ENCODE data around the gene GARS1.

The GARS1 gene

DNA sequence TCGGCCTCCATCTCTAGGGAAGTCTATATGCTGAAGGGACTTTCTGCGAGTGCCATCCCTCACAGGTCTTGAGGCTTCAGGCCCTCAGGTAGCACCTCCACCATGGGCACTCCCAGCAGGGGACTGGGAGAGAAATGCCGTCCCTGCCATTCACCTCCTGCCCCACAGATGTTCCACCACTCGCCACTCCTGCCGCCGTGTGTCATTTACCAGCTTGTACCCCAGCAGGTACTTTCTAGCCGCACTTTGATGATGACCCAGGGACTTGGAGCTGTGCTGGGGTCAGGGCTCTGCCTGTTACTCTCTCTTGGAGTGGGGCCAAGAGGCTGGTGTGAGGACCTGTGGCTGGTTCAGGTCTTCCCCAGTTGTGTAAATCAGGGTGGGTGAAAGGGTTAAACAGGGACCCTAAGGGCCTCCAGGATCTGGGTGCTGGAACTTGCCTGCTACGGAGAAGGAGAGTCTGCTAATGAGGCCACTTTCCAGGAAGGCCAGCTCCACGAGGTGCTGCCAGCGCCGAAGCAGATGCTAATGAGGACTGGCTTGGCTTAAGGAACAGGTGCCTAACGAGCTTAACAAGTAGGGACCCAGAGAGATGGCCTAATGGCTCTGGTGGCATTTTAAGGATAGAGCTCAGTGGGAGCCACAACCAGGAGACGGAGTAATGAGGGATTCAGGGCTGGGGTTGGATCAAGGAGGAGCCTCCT lies 55.2 kb downstream of the GARS1 start (continued):
- TF ChIP-seq KLF8 (tag by site-specific recombination; IDR thresholded peaks at IDR 0.05) = no peak
- no peak for TF ChIP-seq ZSCAN4 (tag by site-specific recombination; IDR thresholded peaks at IDR 0.05)
- TF ChIP-seq ZXDB (tag by site-specific recombination; IDR thresholded peaks at IDR 0.05) = no peak
- no peak for TF ChIP-seq ZNF174 (tag by site-specific recombination; IDR thresholded peaks at IDR 0.05)
- no peak for TF ChIP-seq ZNF155 (tag by site-specific recombination; IDR thresholded peaks at IDR 0.05)
- TF ChIP-seq ZNF621 (tag by site-specific recombination; IDR thresholded peaks at IDR 0.05) = no peak
- no peak for TF ChIP-seq ZNF692 (tag by site-specific recombination; IDR thresholded peaks at IDR 0.05)

- no peak overlapping the region for H3K4me3 ChIP-seq (ENCODE audit: low read depth, low read length)
- H3K27ac ChIP-seq (ENCODE audit: extremely low read depth, low read depth, low read length) = no peak overlapping the region
- TF ChIP-seq, protein P1, sequence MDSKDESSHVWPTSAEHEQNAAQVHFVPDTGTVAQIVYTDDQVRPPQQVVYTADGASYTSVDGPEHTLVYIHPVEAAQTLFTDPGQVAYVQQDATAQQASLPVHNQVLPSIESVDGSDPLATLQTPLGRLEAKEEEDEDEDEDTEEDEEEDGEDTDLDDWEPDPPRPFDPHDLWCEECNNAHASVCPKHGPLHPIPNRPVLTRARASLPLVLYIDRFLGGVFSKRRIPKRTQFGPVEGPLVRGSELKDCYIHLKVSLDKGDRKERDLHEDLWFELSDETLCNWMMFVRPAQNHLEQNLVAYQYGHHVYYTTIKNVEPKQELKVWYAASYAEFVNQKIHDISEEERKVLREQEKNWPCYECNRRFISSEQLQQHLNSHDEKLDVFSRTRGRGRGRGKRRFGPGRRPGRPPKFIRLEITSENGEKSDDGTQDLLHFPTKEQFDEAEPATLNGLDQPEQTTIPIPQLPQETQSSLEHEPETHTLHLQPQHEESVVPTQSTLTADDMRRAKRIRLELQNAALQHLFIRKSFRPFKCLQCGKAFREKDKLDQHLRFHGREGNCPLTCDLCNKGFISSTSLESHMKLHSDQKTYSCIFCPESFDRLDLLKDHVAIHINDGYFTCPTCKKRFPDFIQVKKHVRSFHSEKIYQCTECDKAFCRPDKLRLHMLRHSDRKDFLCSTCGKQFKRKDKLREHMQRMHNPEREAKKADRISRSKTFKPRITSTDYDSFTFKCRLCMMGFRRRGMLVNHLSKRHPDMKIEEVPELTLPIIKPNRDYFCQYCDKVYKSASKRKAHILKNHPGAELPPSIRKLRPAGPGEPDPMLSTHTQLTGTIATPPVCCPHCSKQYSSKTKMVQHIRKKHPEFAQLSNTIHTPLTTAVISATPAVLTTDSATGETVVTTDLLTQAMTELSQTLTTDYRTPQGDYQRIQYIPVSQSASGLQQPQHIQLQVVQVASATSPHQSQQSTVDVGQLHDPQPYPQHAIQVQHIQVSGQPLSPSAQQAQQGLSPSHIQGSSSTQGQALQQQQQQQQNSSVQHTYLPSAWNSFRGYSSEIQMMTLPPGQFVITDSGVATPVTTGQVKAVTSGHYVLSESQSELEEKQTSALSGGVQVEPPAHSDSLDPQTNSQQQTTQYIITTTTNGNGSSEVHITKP (tag by site-specific recombination; IDR thresholded peaks at IDR 0.05) = peak; percentile 26; the same call in 1 of the 2 replicates
- TF ChIP-seq, protein P2, sequence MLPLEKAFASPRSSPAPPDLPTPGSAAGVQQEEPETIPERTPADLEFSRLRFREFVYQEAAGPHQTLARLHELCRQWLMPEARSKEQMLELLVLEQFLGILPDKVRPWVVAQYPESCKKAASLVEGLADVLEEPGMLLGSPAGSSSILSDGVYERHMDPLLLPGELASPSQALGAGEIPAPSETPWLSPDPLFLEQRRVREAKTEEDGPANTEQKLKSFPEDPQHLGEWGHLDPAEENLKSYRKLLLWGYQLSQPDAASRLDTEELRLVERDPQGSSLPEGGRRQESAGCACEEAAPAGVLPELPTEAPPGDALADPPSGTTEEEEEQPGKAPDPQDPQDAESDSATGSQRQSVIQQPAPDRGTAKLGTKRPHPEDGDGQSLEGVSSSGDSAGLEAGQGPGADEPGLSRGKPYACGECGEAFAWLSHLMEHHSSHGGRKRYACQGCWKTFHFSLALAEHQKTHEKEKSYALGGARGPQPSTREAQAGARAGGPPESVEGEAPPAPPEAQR (tag by site-specific recombination; IDR thresholded peaks at IDR 0.05) = no peak
- H3K36me3 ChIP-seq (ENCODE audit: control insufficient read depth in 2 of 2, insufficient read depth in 1 of 2, low read length in 2 of 2) = no peaks in the 10 kb centered on the region
- peaks cover 2% of the 10 kb centered on the region; the same call in 1 of the 2 replicates for H3K4me1 ChIP-seq (ENCODE audit: control insufficient read depth, insufficient read depth, low read length)
- CTCF ChIA-PET = no interaction called here
- POLR2A ChIA-PET = no interaction called here
- no peaks in the 10 kb centered on the region for H3K9me3 ChIP-seq (ENCODE audit: control insufficient read depth, insufficient read depth, low read depth, low read length)
Observed at GRCh38 chr7:30650421-30650808, 55.7 kb downstream of the GARS1 start.

- no peaks in the 10 kb centered on the region for H3K36me3 ChIP-seq (ENCODE audit: control insufficient read depth in 2 of 2, insufficient read depth in 1 of 2, low read length in 2 of 2)
- ChIA-PET CTCF (no interaction called here), POLR2A (no interaction called here)
- no peak overlapping the region for H3K27ac ChIP-seq (ENCODE audit: extremely low read depth, low read depth, low read length)
- no peak overlapping the region for H3K4me3 ChIP-seq (ENCODE audit: low read depth, low read length)
- no peaks in the 10 kb centered on the region for H3K9me3 ChIP-seq (ENCODE audit: control insufficient read depth, insufficient read depth, low read depth, low read length)
- H3K4me1 ChIP-seq (ENCODE audit: control insufficient read depth, insufficient read depth, low read length) = peaks cover 2% of the 10 kb centered on the region; the same call in 1 of the 2 replicates
- TF ChIP-seq KLF17 (tag by site-specific recombination; IDR thresholded peaks at IDR 0.05) (no peak), ZNF16 (tag by site-specific recombination; IDR thresholded peaks at IDR 0.05; ENCODE audit: low read depth) (no peak), RBAK (tag by site-specific recombination; IDR thresholded peaks at IDR 0.05) (no peak), ZNF404 (tag by site-specific recombination; IDR thresholded peaks at IDR 0.05) (no peak), GLIS2 (tag by site-specific recombination; IDR thresholded peaks at IDR 0.05) (no peak), ZNF133 (tag by site-specific recombination; IDR thresholded peaks at IDR 0.05) (no peak), MYNN (tag by site-specific recombination; IDR thresholded peaks at IDR 0.05; ENCODE audit: borderline replicate concordance) (no peak), ZNF561 (tag by site-specific recombination; IDR thresholded peaks at IDR 0.05; ENCODE audit: borderline replicate concordance) (no peak), BCL11A (tag by site-specific recombination; IDR thresholded peaks at IDR 0.05; ENCODE audit: low read depth) (no peak), KLF16 (tag by site-specific recombination; IDR thresholded peaks at IDR 0.05) (no peak), ZNF660 (tag by site-specific recombination; IDR thresholded peaks at IDR 0.05) (no peak), ZBTB7A (tag by site-specific recombination; IDR thresholded peaks at IDR 0.05; ENCODE audit: low read depth) (no peak), ZNF19 (tag by site-specific recombination; IDR thresholded peaks at IDR 0.05; ENCODE audit: low read depth) (no peak)
- TF ChIP-seq, protein P3, sequence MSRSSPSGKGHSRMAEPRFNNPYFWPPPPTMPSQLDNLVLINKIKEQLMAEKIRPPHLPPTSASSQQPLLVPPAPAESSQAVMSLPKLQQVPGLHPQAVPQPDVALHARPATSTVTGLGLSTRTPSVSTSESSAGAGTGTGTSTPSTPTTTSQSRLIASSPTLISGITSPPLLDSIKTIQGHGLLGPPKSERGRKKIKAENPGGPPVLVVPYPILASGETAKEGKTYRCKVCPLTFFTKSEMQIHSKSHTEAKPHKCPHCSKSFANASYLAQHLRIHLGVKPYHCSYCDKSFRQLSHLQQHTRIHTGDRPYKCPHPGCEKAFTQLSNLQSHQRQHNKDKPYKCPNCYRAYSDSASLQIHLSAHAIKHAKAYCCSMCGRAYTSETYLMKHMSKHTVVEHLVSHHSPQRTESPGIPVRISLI (tag by site-specific recombination; IDR thresholded peaks at IDR 0.05) = no peak
Observed at GRCh38 chr7:30652132-30652531, 57.5 kb downstream of the GARS1 start.
